Parathyroid adenoma (tissue), 2 donors: ENCODE measurements around the gene KRTAP1-3.
"Not testable (repeated sequence)": the region's sequence is repeated elsewhere in the genome, so short reads cannot be mapped to it uniquely, and the experiment has no call there.

Experiments used
- H2AFZ ChIP-seq: fragments of 300-600 bp; sonication (generic); one replicate; pipeline ENCODE4 v1.7.0; 2017; ENCODE audit warnings: antibody characterized with exemption, mild to moderate bottlenecking
- H3K27ac ChIP-seq: fragments of 300-600 bp; sonication (generic); one replicate; pipeline ENCODE4 v1.7.0; 2017
- H3K27me3 ChIP-seq: fragments of 300-600 bp; sonication (generic); one replicate; pipeline ENCODE4 v1.7.0; 2017; ENCODE audit warnings: low read length; ENCODE audit not compliant: control insufficient read depth, insufficient read depth
- H3K36me3 ChIP-seq: fragments of 300-600 bp; sonication (generic); one replicate; pipeline ENCODE4 v1.7.0; 2017; ENCODE audit warnings: low read length; ENCODE audit not compliant: control insufficient read depth, insufficient read depth
- H3K4me1 ChIP-seq: fragments of 300-600 bp; sonication (generic); one replicate; pipeline ENCODE4 v1.7.0; 2017; ENCODE audit warnings: control low read depth
- H3K4me2 ChIP-seq: fragments of 300-600 bp; sonication (generic); one replicate; pipeline ENCODE4 v1.7.0; 2017; ENCODE audit warnings: low read length
- H3K4me3 ChIP-seq: fragments of 300-600 bp; sonication (generic); one replicate; pipeline ENCODE4 v1.7.0; 2017; ENCODE audit warnings: low read depth, low read length
- H3K79me2 ChIP-seq: fragments of 300-600 bp; sonication (generic); one replicate; pipeline ENCODE4 v1.7.0; 2017; ENCODE audit warnings: control low read depth
- H3K9ac ChIP-seq: fragments of 300-600 bp; sonication (generic); one replicate; pipeline ENCODE4 v1.7.0; 2017; ENCODE audit warnings: mild to moderate bottlenecking
- H3K9me3 ChIP-seq: fragments of 300-600 bp; sonication (generic); one replicate; pipeline ENCODE4 v1.7.0; 2017; ENCODE audit warnings: low read length; ENCODE audit not compliant: control insufficient read depth
- TF ChIP-seq, protein P1 (sequence below): fragments of 300-600 bp; sonication (generic); IDR thresholded peaks from one replicate; pipeline ENCODE4 v1.7.0; 2017; ENCODE audit warnings: antibody characterized with exemption, mild to moderate bottlenecking
- donor health status: primary hyperparathyroidism.

The KRTAP1-3 gene

DNA sequence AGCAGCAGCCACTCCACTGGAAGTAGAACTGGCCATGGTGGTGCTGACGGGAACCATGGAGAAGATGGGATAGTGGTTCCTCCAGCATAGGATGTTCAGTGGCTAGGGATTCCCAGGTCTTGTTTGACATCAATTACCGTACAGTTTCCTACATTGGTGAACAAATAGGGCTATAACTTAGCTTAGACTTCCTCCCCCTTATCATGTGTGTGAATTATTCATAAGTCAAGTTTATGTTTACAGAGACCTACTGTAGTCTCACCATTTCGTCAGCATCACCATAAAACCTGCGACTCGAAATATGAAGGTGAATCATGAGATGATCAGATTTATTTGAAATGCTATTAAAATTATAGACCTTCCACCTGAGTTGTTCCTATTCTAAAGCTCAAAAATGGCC is 24.1 kb upstream of the KRTAP1-3 start:
- TF ChIP-seq, protein P1, sequence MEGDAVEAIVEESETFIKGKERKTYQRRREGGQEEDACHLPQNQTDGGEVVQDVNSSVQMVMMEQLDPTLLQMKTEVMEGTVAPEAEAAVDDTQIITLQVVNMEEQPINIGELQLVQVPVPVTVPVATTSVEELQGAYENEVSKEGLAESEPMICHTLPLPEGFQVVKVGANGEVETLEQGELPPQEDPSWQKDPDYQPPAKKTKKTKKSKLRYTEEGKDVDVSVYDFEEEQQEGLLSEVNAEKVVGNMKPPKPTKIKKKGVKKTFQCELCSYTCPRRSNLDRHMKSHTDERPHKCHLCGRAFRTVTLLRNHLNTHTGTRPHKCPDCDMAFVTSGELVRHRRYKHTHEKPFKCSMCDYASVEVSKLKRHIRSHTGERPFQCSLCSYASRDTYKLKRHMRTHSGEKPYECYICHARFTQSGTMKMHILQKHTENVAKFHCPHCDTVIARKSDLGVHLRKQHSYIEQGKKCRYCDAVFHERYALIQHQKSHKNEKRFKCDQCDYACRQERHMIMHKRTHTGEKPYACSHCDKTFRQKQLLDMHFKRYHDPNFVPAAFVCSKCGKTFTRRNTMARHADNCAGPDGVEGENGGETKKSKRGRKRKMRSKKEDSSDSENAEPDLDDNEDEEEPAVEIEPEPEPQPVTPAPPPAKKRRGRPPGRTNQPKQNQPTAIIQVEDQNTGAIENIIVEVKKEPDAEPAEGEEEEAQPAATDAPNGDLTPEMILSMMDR = no peak
- Histone ChIP-seq H3K27me3 (no peaks in the 10 kb centered on the region), H3K36me3 (no peaks in the 10 kb centered on the region), H3K4me2 (no peak overlapping the region), H3K4me3 (no peak overlapping the region), H3K79me2 (no peaks in the 10 kb centered on the region), H3K9ac (no peak overlapping the region), H3K4me1 (no peaks in the 10 kb centered on the region), H3K9me3 (no peaks in the 10 kb centered on the region), H2AFZ (no peak overlapping the region), H3K27ac (no peak overlapping the region)

DNA sequence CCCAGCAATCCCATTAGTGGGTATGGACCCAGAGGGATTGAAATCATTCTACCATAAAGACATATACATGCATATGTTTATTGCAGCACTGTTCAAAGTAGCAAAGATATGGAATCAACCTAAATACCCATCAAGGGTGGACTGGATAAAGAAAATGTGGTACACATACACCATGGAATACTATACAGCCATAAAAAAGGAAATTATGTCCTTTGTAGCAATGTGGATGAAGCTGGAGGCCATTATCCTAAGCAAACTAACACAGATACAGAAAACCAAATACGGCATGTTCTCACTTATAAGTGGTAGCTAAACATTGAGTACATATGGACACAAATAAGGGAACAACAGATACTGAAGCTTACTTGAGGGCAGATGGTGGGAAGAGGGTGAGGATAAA is 22.9 kb upstream of the KRTAP1-3 start:
- Histone ChIP-seq H3K36me3 (no peaks in the 10 kb centered on the region), H3K4me2 (no peak overlapping the region), H3K9ac (no peak overlapping the region), H3K4me3 (no peak overlapping the region), H3K27ac (no peak overlapping the region), H2AFZ (no peak overlapping the region), H3K9me3 (no peaks in the 10 kb centered on the region), H3K4me1 (no peaks in the 10 kb centered on the region), H3K79me2 (no peaks in the 10 kb centered on the region), H3K27me3 (no peaks in the 10 kb centered on the region)
- TF ChIP-seq, protein P1 = no peak

DNA sequence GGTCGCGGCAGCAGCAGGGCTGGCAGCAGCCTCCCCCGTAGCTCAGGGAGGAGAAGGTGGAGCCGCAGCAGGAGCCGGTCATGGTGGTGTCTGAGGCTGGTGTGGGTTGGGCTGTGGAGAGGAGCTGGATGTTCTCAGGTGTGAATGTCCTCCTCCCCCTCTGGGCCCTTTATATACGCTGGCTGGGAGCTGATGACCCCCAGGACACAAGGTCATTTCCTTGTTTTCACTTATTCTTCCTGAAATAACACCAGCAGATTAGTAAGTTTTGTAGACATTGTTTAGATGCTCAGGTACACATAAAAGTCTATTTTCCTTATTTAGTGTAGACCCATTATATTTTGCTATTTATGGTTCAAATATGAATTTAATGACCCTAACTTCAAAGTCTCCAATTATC is 20.5 kb upstream of the KRTAP1-3 start, which contains the start of gene KRTAP2-2:
KRTAP2-2 (minus strand) TSS at position 101 of the 400 bp plus-strand sequence; CDS start at position 82, 19 bp downstream.
- H3K36me3 ChIP-seq, H3K4me3 ChIP-seq, H2AFZ ChIP-seq, H3K79me2 ChIP-seq, H3K4me2 ChIP-seq, H3K4me1 ChIP-seq, H3K27me3 ChIP-seq, H3K9me3 ChIP-seq, H3K27ac ChIP-seq, H3K9ac ChIP-seq: not testable (repeated sequence)

DNA sequence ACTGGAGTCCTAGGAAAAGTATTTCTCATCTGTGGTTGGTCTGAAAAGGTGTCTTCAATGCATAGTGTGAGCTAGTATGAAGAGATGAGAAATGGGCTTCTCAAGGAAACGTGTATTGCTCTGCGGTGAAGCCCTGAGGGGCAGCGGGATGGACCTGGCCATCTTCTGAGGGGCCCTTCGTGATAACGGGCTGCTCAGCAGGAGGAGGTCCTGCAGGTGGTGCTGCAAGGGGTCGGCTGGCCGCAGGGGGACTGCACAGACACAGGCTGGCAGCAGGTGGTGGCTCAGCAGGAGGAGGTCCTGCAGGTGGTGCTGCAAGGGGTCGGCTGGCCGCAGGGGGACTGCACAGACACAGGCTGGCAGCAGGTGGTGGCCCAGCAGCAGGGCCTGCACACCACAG is 19.9 kb upstream of the KRTAP1-3 start:
- H3K27ac ChIP-seq, H3K4me3 ChIP-seq, H3K27me3 ChIP-seq, H3K4me1 ChIP-seq, H2AFZ ChIP-seq, H3K79me2 ChIP-seq, H3K9me3 ChIP-seq, H3K4me2 ChIP-seq, H3K36me3 ChIP-seq, H3K9ac ChIP-seq: not testable (repeated sequence)

DNA sequence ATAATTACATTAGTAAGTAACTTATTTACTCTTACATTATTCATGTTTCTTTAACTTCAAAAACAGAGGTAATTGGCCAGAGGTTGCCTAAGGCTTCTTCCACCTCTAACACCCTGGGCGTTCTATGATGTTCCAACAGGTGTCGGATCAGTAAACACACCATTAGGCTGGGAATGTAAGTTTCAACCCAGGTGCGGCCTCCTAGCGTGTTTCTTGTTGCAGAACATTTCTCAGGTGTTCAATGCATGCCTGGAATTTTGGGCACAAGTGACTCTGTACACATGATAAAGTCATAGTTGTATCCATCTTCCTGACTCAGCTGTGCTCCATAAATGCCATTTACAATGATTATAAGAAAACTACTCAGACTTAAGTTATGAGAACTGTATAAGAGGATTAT is 19.4 kb upstream of the KRTAP1-3 start:
- no peaks in the 10 kb centered on the region for H3K9me3 ChIP-seq
- H3K4me3 ChIP-seq = no peak overlapping the region
- H3K36me3 ChIP-seq = no peaks in the 10 kb centered on the region
- no peak overlapping the region for H3K4me2 ChIP-seq
- no peak overlapping the region for H3K9ac ChIP-seq
- H3K27me3 ChIP-seq = peaks cover 2% of the 10 kb centered on the region
- no peak overlapping the region for H2AFZ ChIP-seq
- no peaks in the 10 kb centered on the region for H3K79me2 ChIP-seq
- H3K4me1 ChIP-seq = no peaks in the 10 kb centered on the region
- TF ChIP-seq, protein P1 = no peak
- no peak overlapping the region for H3K27ac ChIP-seq

DNA sequence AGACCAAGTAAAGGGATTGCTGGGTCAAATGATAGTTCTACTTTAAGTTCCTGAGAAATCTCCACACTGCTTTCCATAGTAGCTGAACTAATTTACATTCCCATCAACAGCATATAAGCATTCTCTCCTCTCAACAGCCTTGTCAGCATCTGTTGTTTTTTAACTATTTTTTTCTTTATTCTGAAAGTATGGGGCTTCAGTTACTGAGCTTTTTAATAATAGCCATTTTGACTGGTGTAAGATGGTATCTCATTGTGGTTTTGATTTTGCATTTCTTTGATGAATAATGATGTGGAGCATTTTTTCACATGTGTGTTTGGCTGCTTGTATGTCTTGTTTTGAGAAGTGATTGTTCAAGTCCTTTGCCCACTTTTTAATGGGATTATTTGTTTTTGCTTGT is 17.9 kb upstream of the KRTAP1-3 start:
- H3K36me3 ChIP-seq = no peaks in the 10 kb centered on the region
- H3K4me2 ChIP-seq = no peak overlapping the region
- no peaks in the 10 kb centered on the region for H3K9me3 ChIP-seq
- no peak overlapping the region for H3K27ac ChIP-seq
- H3K9ac ChIP-seq = no peak overlapping the region
- no peak overlapping the region for H3K4me3 ChIP-seq
- TF ChIP-seq, protein P1 = no peak
- no peak overlapping the region for H2AFZ ChIP-seq
- H3K27me3 ChIP-seq = peaks cover 4% of the 10 kb centered on the region
- no peaks in the 10 kb centered on the region for H3K79me2 ChIP-seq
- no peaks in the 10 kb centered on the region for H3K4me1 ChIP-seq
